Uterus (tissue), 4 donors: Measurements from ENCODE around the gene MFAP4. TPM values are rescaled to one million over a fixed set of nuclear protein-coding genes. Genes with fewer than 3 reads are reported as not detected.

Experiments
- DNase-seq, 2 donors: peaks; one replicate each; pipeline ENCODE4 v3.0.0-alpha.2; 2019 to 2020
- H3K27ac ChIP-seq, 2 donors: fragments of 200-600 bp; sonication (generic); 1 replicate in 1 of 2; 2 replicates in 1 of 2; pipeline ENCODE4 v1.5.1; 2016 to 2018
- H3K27me3 ChIP-seq, 2 donors: fragments of 200-600 bp; sonication (generic); one replicate each; pipeline ENCODE4 v1.5.1; 2018 to 2019; ENCODE audit warnings: control low read depth in 1 of 2
- H3K36me3 ChIP-seq, 2 donors: fragments of 200-600 bp; sonication (generic); one replicate each; pipeline ENCODE4 v1.5.1; 2019; ENCODE audit warnings: control low read depth in 1 of 2
- H3K4me1 ChIP-seq, 2 donors: fragments of 200-600 bp; sonication (generic); one replicate each; pipeline ENCODE4 v1.5.1; 2018 to 2019; ENCODE audit warnings: control low read depth in 1 of 2
- H3K4me3 ChIP-seq, 2 donors: fragments of 200-600 bp; sonication (generic); 1 replicate in 1 of 2; 2 replicates in 1 of 2; pipeline ENCODE4 v1.5.1; 2018 to 2019; ENCODE audit warnings: mild to moderate bottlenecking in 1 of 2
- H3K9me3 ChIP-seq, 2 donors: fragments of 200-600 bp; sonication (generic); one replicate each; pipeline ENCODE4 v1.5.1; 2019; ENCODE audit warnings: control low read depth in 1 of 2
- POLR2A ChIP-seq, 2 donors: fragments of 450-650 bp; IDR thresholded peaks; one replicate each; pipeline ENCODE4 v1.6.1; 2016; ENCODE audit warnings: antibody characterized with exemption in 2 of 2, mild to moderate bottlenecking in 1 of 2, moderate library complexity in 1 of 2
- intact Hi-C: fragments of 100-400 bp; cut with DNase I; formaldehyde crosslinking; loops from one replicate; pipeline ENCODE4 v1.15.1; 2023; ENCODE audit warnings: low total_unique reads
- total RNA-seq, 4 donors: library from RNA; depleted of rRNA in 3 of 4; stranded (reverse); fragments of >200 nt in 3 of 4; gene quantifications; one replicate each; pipeline versions ENCODE4 v1.1.0 to v1.2.4, GENCODE V29; 2014 to 2023
- TF ChIP-seq, protein P1 (sequence below), 4 experiments: fragments of 200-600 bp in 2 of 4; fragments of 450-650 bp in 2 of 4; sonication (generic) in 2 of 4; IDR thresholded peaks; one replicate each; pipeline ENCODE4 v1.5.1; 2016 to 2019; ENCODE audit warnings: antibody characterized with exemption in 4 of 4, mild to moderate bottlenecking in 2 of 4, moderate library complexity in 1 of 4
- donor health status: DM: yes; HTN: yes; CAD: no.

MFAP4 gene
- total RNA-seq, 4 donors from 2014 or later, result 81.2 to 149 (median 117) TPM

DNA sequence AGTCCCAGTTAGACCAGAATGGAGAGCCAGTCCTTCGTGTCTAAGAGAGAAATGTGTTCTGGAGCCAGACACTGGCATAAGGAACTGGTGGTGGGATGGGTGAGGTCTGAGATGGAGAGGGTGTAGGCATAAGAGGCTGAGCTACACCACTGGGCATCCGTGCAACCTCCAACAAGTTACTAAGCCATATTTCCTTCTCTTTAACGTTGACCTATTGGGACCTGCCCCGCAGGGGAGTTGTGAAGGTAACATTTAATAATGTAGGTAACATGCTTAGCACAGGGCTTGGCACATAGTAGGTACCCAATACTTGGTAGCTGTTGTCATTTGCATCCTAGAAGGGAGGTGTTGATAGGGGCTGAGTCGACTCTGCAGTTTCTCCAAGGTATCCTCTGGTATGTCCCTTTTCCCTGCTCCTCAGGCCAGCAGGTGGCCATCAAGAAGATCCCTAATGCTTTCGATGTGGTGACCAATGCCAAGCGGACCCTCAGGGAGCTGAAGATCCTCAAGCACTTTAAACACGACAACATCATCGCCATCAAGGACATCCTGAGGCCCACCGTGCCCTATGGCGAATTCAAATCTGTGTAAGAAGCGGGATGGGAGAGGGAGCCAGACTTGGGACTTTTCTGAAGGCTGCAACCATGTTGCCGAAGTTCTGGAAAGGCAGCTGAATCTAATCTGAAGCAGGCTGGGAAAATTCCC, 7.5 kb downstream of the MFAP4 start:
- intact Hi-C loops, result loop anchor here (10.0 kb wide), 2 partner anchors 65 to 135 kb away; no protein-coding TSS in a partner anchor
- no peaks in the 10 kb centered on the region for H3K27me3 ChIP-seq
- peaks cover 12 to 14% of the 10 kb centered on the region in 2 donors for H3K4me1 ChIP-seq
- peak overlapping the region; percentile 62 to 98 for H3K4me3 ChIP-seq
- no peaks in the 10 kb centered on the region for H3K9me3 ChIP-seq
- no peak for TF ChIP-seq POLR2A (IDR thresholded peaks at IDR 0.05)
- TF ChIP-seq, protein P1, sequence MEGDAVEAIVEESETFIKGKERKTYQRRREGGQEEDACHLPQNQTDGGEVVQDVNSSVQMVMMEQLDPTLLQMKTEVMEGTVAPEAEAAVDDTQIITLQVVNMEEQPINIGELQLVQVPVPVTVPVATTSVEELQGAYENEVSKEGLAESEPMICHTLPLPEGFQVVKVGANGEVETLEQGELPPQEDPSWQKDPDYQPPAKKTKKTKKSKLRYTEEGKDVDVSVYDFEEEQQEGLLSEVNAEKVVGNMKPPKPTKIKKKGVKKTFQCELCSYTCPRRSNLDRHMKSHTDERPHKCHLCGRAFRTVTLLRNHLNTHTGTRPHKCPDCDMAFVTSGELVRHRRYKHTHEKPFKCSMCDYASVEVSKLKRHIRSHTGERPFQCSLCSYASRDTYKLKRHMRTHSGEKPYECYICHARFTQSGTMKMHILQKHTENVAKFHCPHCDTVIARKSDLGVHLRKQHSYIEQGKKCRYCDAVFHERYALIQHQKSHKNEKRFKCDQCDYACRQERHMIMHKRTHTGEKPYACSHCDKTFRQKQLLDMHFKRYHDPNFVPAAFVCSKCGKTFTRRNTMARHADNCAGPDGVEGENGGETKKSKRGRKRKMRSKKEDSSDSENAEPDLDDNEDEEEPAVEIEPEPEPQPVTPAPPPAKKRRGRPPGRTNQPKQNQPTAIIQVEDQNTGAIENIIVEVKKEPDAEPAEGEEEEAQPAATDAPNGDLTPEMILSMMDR (IDR thresholded peaks at IDR 0.05), result no peak
- H3K36me3 ChIP-seq, result no peaks in the 10 kb centered on the region
- peak overlapping the region; percentile 82 to 93 for H3K27ac ChIP-seq
- DNase-seq, result peak in 1 of 2 donors; percentile 17

DNA sequence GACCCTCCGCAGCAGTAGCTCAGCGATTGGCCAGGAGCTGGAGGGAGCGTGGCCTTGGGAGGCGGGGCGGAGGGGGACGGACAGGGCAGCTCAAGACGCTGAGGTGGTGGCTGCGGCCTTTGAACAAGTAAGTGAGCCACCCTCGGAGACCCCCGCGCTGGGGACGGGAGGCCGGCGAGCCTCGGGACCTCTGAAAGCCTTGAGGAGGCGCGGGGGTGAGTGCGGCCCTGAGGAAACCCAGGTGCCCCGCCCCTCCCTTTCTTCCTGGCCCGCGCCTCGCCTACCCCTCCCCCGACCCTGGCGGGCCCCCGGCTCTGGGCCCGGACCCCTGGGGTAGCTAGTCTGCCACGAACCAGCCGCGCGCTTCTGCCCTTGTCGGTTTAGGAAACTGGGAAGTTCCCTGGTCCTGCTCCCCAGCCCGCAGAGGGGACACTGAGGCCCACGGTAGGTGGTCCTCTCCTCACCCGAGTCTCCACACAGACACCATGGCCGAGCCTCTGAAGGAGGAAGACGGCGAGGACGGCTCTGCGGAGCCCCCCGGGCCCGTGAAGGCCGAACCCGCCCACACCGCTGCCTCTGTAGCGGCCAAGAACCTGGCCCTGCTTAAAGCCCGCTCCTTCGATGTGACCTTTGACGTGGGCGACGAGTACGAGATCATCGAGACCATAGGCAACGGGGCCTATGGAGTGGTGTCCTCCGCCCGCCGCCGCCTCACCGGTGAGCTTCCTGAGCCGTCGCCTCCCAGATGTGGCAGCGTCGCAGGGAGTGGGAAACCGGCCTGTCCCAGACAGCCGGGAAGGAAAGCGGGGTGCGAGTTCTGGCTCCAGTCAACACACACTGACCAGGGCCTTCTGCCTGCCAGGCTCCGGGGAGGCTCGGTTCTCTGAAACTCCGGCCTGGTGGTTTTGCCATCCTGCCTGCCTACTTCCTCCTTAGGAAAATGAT, 8.3 kb downstream of the MFAP4 start, which contains the start of gene MAPK7:
TSS of gene MAPK7 (plus strand) at position 83 of the 945 bp plus-strand sequence. CDS start at position 486, 403 bp downstream.
- TF ChIP-seq, protein P1 (IDR thresholded peaks at IDR 0.05), result no peak
- peak in 1 of 2 donors; percentile 58 for TF ChIP-seq POLR2A (IDR thresholded peaks at IDR 0.05)
- DNase-seq, result peak in 1 of 2 donors; percentile 35
- H3K4me3 ChIP-seq, result peak within 1 kb of the TSS; percentile 62 to 98
- H3K9me3 ChIP-seq, result no peaks in the 10 kb centered on the region
- H3K36me3 ChIP-seq, result no peaks in the 10 kb centered on the region
- no peaks in the 10 kb centered on the region for H3K27me3 ChIP-seq
- peak within 1 kb of the TSS; percentile 93 to 97 for H3K27ac ChIP-seq
- peaks cover 5 to 6% of the 10 kb centered on the region in 2 donors for H3K4me1 ChIP-seq
- intact Hi-C loops, result loop anchor here (10.0 kb wide), 2 partner anchors 66 to 136 kb away; no protein-coding TSS in a partner anchor

DNA sequence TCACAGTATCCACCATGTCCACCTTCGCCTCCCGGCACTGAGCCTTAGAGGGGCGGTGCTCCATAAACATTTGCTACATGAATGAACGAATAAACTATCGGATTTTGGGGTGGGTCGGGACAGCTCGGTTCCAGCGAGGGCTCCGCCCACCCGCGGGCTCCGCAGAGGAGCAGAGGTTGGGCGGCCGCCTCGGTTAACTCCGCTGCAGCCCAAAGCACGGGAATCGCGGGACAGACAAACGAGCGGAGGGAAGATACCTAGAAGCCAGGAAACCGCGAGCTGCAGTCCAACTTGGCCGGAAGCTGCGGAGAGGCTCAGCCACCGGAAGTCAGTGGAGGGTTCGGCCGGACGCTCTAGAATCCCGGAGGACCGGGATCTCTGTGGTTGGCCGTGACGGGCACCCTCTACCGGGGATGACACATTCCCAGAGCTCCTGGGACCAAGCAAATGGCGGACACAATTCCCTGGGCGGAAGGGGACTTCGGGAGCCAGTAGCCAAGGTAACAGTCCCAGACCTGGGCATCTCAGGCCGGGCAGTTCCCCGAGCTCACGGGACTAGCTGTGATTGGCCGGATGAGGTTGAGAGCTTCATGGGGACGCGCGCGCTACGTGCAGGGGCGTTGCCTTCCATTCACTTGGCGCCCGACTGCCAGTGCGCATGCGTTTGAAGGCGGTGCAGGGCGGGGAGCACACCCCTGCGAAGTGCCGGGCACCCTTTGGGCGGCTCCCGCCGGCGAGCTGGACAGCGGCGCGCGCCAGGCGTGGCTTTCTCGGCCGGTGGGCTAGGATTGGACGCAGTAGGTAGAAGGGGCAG, 9.2 kb downstream of the MFAP4 start:
- DNase-seq, result peak; percentile 98 to 99
- intact Hi-C loops, result loop anchor here (10.0 kb wide), 2 partner anchors 67 to 137 kb away; no protein-coding TSS in a partner anchor
- no peaks in the 10 kb centered on the region for H3K9me3 ChIP-seq
- H3K27me3 ChIP-seq, result no peaks in the 10 kb centered on the region
- peak overlapping the region; percentile 62 to 98 for H3K4me3 ChIP-seq
- H3K4me1 ChIP-seq, result peaks cover 5 to 6% of the 10 kb centered on the region in 2 donors
- TF ChIP-seq, protein P1 (IDR thresholded peaks at IDR 0.05), result peak in 2 of 4 experiments; percentile 20 to 21
- peak; percentile 54 to 78 for TF ChIP-seq POLR2A (IDR thresholded peaks at IDR 0.05)
- peak overlapping the region; percentile 93 to 97 for H3K27ac ChIP-seq
- no peaks in the 10 kb centered on the region for H3K36me3 ChIP-seq

DNA sequence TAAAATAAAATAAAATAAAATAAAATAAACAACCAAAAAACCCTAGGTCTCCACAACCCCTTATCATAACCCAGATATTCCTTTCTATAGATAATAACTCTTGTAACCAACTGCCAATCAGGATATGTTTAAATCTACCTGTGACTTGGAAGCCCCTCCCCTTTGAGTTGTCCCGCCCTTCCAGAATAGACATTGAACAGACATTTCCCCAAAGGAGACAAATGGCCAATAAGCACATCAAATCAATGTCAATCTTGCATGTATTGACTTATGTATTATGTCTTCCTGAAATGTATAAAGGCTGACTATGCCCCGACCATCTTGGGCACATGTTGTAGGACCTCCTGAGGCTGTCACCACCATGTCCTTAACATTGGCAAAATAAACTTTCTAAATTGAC, 10.2 kb downstream of the MFAP4 start:
- H3K36me3 ChIP-seq, result no peaks in the 10 kb centered on the region
- no peak for TF ChIP-seq POLR2A (IDR thresholded peaks at IDR 0.05)
- TF ChIP-seq, protein P1 (IDR thresholded peaks at IDR 0.05), result no peak
- peaks cover 5 to 6% of the 10 kb centered on the region in 2 donors for H3K4me1 ChIP-seq
- no peaks in the 10 kb centered on the region for H3K27me3 ChIP-seq
- peak overlapping the region; percentile 61 to 98 for H3K4me3 ChIP-seq
- H3K27ac ChIP-seq, result peak overlapping the region; percentile 93 to 97
- intact Hi-C loops, result loop anchor here (10.0 kb wide), 2 partner anchors 68 to 138 kb away; no protein-coding TSS in a partner anchor
- peak; percentile 9 for DNase-seq
- no peaks in the 10 kb centered on the region for H3K9me3 ChIP-seq
